HG03097 (cell line): ENCODE measurements around the gene GLUD1.
"Not testable (repeated sequence)": the region's sequence is repeated elsewhere in the genome, so short reads cannot be mapped to it uniquely, and the experiment has no call there.

Source experiments
- ATAC-seq: cut with Tn5 transposase; IDR thresholded peaks from one replicate; pipeline ENCODE4 v1.9.1; 2021; ENCODE audit not compliant: unreplicated experiment, low FRiP score

Gene GLUD1

DNA sequence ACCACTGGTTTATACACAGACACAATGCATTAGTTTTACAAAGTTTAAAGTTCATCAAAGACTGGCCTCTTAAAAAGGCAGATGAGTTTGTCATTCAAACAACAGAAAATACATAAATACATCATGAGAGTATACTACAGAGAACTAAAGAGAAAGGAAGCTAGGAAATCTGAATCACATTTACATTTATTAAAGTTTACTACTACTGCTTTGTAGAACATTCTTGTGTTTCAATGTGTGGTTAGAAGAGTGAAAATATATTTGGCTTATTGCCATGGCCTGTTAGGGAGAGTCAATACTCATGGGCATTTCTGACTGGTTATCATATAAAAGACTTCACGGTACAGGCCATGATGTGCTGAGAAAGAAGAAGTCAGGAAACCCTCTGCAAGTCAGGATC is 87.5 kb downstream of the GLUD1 start:
- ATAC-seq: not testable (repeated sequence)

DNA sequence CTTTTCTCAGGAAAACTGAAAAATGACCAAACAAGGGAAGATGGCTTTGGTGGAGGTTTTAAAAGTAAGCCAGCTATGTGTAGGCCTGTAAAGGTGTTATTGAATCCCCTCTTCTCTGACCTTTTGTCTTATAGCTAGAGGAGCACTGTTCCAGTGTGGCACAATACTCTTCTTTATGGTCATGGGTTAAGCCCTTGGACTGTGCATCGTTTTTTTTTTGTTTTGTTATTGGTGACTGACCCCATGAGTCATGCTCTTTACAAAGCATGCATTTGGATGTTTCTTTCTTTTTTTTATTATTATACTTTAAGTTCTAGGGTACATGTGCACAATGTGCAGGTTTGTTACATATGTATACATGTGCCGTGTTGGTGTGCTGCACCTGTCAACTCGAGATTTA is 94.2 kb downstream of the GLUD1 start:
- ATAC-seq: no peak
